Measurements from ENCODE around the gene PCK1.

DNA sequence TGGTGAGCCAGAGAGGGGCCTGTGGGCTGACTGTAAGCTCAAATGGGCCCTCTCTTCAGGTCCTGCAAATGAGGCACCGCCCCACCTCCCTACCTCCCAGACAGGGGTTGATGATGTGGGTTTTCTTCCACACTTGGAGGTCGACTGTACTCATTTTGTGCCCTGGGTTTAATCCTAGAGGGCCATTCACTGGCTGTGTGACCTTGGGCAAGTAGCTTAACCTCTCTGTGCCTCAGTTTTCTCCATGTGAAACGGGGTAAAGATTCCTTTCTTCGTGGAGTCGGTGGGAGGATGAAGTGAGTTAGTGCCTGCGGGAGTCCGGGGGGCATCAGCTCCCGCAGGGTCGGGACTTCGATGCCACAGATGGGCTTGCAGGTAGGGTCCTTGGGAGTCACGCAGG lies 35.4 kb downstream of the PCK1 start:
- TF ChIP-seq EP300 (IDR thresholded peaks at IDR 0.05) (no peak), POLR2AphosphoS5 (IDR thresholded peaks at IDR 0.05) (no peak)
- TF ChIP-seq, protein P1, sequence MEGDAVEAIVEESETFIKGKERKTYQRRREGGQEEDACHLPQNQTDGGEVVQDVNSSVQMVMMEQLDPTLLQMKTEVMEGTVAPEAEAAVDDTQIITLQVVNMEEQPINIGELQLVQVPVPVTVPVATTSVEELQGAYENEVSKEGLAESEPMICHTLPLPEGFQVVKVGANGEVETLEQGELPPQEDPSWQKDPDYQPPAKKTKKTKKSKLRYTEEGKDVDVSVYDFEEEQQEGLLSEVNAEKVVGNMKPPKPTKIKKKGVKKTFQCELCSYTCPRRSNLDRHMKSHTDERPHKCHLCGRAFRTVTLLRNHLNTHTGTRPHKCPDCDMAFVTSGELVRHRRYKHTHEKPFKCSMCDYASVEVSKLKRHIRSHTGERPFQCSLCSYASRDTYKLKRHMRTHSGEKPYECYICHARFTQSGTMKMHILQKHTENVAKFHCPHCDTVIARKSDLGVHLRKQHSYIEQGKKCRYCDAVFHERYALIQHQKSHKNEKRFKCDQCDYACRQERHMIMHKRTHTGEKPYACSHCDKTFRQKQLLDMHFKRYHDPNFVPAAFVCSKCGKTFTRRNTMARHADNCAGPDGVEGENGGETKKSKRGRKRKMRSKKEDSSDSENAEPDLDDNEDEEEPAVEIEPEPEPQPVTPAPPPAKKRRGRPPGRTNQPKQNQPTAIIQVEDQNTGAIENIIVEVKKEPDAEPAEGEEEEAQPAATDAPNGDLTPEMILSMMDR (IDR thresholded peaks at IDR 0.05), result no peak
